K562 (cell line): ENCODE data around the gene SIRT7. TPM values are rescaled to one million over a fixed set of nuclear protein-coding genes. Genes with fewer than 3 reads are reported as not detected.

Source experiments
- ATAC-seq: fragments of 200-7000 bp; cut with Tn5 transposase; 3 replicates; pipeline ENCODE4 v1.9.1; 2020; ENCODE audit warnings: moderate library complexity
- BruUV-seq: library from RNA; stranded (reverse); fragments of 400-500 nt; replicated peaks from 2 replicates; lab custom pipeline; 2021; lab: Mats Ljungman, UMichigan
- CTCF ChIA-PET: fragments of 300-600 bp; formaldehyde crosslinking; extraction: SDS; loops from one replicate; lab custom pipeline; 2021; ENCODE audit warnings: low intra/inter-chr PET ratio; lab: Yijun Ruan, JAX
- POLR2A ChIA-PET: fragments of 300-600, 350-650 bp; sonication (Branson Sonifier 250); formaldehyde crosslinking; extraction: SDS; loops from one replicate; lab custom pipeline; 2021; ENCODE audit warnings: antibody characterized with exemption, inconsistent platforms; lab: Yijun Ruan, JAX
- DNase-seq, 4 experiments: peaks; one replicate each; pipeline versions ENCODE4 v3.0.0 to v3.0.0-alpha.2; 2011 to 2018; ENCODE audit warnings: low spot score in 3 of 4, mixed read lengths in 3 of 4; ENCODE audit errors: extremely low read depth in 1 of 4
- FAIRE-seq: peaks from 2 replicates; lab custom pipeline; 2011; peaks lifted over from hg19 to GRCh38; lab: Jason Lieb, UNC
- H2AFZ ChIP-seq: 2 replicates; pipeline ENCODE4 v1.6.0; 2011; ENCODE audit warnings: low read depth, low read length, control low read depth, inconsistent platforms
- H3K27ac ChIP-seq: fragments of 200-600 bp; 3 replicates; pipeline ENCODE4 v1.8.0; 2011; ENCODE audit warnings: low read depth, mild to moderate bottlenecking, control low read depth, inconsistent platforms, low read length, moderate library complexity, mixed read lengths; ENCODE audit errors: extremely low read depth
- H3K27me3 ChIP-seq, 2 experiments: fragments of 300-600 bp in 1 of 2; 2 replicates in 1 of 2; 3 replicates in 1 of 2; pipeline versions ENCODE4 v1.6.0 to v1.8.0; 2011; ENCODE audit warnings: inconsistent platforms in 2 of 2, low read length in 2 of 2, mild to moderate bottlenecking in 1 of 2, mixed read lengths in 1 of 2, moderate library complexity in 1 of 2; ENCODE audit not compliant: control insufficient read depth in 2 of 2, insufficient read depth in 2 of 2
- H3K36me3 ChIP-seq: fragments of 300-600 bp; 3 replicates; pipeline ENCODE4 v1.8.0; 2011; ENCODE audit warnings: mild to moderate bottlenecking, low read length, inconsistent platforms; ENCODE audit not compliant: control insufficient read depth, insufficient read depth
- H3K4me1 ChIP-seq, 2 experiments: fragments of 200-600 bp in 1 of 2; replicated peaks in 1 of 2; 2 replicates in 1 of 2; 3 replicates in 1 of 2; pipeline versions ENCODE4 v1.5.1 to v1.8.0; 2011; ENCODE audit warnings: inconsistent platforms in 2 of 2, low read length in 2 of 2, mild to moderate bottlenecking in 1 of 2, mixed read lengths in 1 of 2, moderate library complexity in 1 of 2; ENCODE audit not compliant: control insufficient read depth in 2 of 2, insufficient read depth in 2 of 2
- H3K4me2 ChIP-seq: 2 replicates; pipeline ENCODE4 v1.6.1; 2011; ENCODE audit warnings: low read length, control low read depth, inconsistent platforms, mixed read lengths; ENCODE audit not compliant: insufficient read depth
- H3K4me3 ChIP-seq: fragments of 200-600 bp; sonication (generic), shearing (Covaris generic); 2 replicates; pipeline ENCODE4 v1.5.1; 2016; ENCODE audit warnings: control low read depth, inconsistent platforms
- H3K79me2 ChIP-seq: fragments of 200-600 bp; 3 replicates; pipeline ENCODE4 v1.8.0; 2011; ENCODE audit warnings: low read length, inconsistent platforms; ENCODE audit not compliant: control insufficient read depth, insufficient read depth
- H3K9ac ChIP-seq, 2 experiments: 2 replicates each; pipeline versions ENCODE4 v1.6.0 to v1.6.1; 2011; ENCODE audit warnings: low read depth in 2 of 2, low read length in 2 of 2, control low read depth in 1 of 2, inconsistent platforms in 1 of 2, mild to moderate bottlenecking in 1 of 2, mixed read lengths in 1 of 2; ENCODE audit not compliant: insufficient read depth in 1 of 2
- H3K9me1 ChIP-seq: one replicate; pipeline ENCODE4 v1.6.0; 2011; ENCODE audit warnings: inconsistent platforms, mild to moderate bottlenecking, low read length, moderate library complexity; ENCODE audit not compliant: control insufficient read depth, insufficient read depth
- H3K9me3 ChIP-seq: replicated peaks from 2 replicates; pipeline ENCODE4 v1.5.1; 2011; ENCODE audit warnings: low read depth, low read length, inconsistent platforms; ENCODE audit not compliant: control insufficient read depth, insufficient read depth
- H4K20me1 ChIP-seq: replicated peaks from 2 replicates; pipeline ENCODE4 v1.6.1; 2011; ENCODE audit warnings: low read length, inconsistent platforms, mixed read lengths; ENCODE audit not compliant: control insufficient read depth, insufficient read depth
- ARID1B ChIP-seq: fragments of 450-650 bp; IDR thresholded peaks from 2 replicates; pipeline ENCODE4 v1.6.1; 2016; ENCODE audit warnings: antibody characterized with exemption, mild to moderate bottlenecking, inconsistent platforms
- BHLHE40 ChIP-seq: IDR thresholded peaks from 2 replicates; pipeline ENCODE4 v1.6.1; 2011; ENCODE audit warnings: low read length, improper control_type of control experiment
- FOXJ3 ChIP-seq: sonication (generic); formaldehyde crosslinking; IDR thresholded peaks from 2 replicates; pipeline ENCODE4 v1.4.0; 2020; ENCODE audit warnings: mild to moderate bottlenecking, missing genetic modification reagents
- ILK ChIP-seq: fragments of 450-650 bp; IDR thresholded peaks from 2 replicates; pipeline ENCODE4 v1.6.1; 2016; ENCODE audit warnings: missing genetic modification characterization, low read depth, mild to moderate bottlenecking, missing compliant biosample characterization, moderate library complexity, borderline replicate concordance
- NFATC3 ChIP-seq: fragments of 450-650 bp; IDR thresholded peaks from 2 replicates; pipeline ENCODE4 v1.6.1; 2017; ENCODE audit warnings: mild to moderate bottlenecking
- PHB ChIP-seq: fragments of 250-450 bp; sonication (Bioruptor Pico); IDR thresholded peaks from 2 replicates; pipeline ENCODE4 v1.5.0; 2021
- POLR2G ChIP-seq: fragments of 200-400 bp; formaldehyde crosslinking; IDR thresholded peaks from 2 replicates; pipeline ENCODE4 v1.6.1; 2017; ENCODE audit warnings: low read depth, mild to moderate bottlenecking, antibody characterized with exemption, low read length, moderate library complexity
- RNF2 ChIP-seq: sonication (generic); IDR thresholded peaks from 2 replicates; pipeline ENCODE4 v1.6.1; 2016
- SMARCC2 ChIP-seq: fragments of 450-650 bp; IDR thresholded peaks from 2 replicates; pipeline ENCODE4 v1.6.1; 2017; ENCODE audit warnings: antibody characterized with exemption, moderate library complexity, mild to moderate bottlenecking, low read depth
- ZNF12 ChIP-seq: sonication (generic); formaldehyde crosslinking; IDR thresholded peaks from 2 replicates; pipeline ENCODE4 v1.4.0; 2020; ENCODE audit warnings: mild to moderate bottlenecking, missing genetic modification reagents
- ZNF311 ChIP-seq: fragments of 250-450 bp; sonication (Bioruptor Pico); IDR thresholded peaks from 2 replicates; pipeline ENCODE4 v1.4.0; 2020; ENCODE audit warnings: mild to moderate bottlenecking, moderate library complexity
- ZNF639 ChIP-seq, 2 experiments: fragments of 200-800 bp in 1 of 2; sonication (Bioruptor generic) in 1 of 2; sonication (generic) in 1 of 2; formaldehyde crosslinking in 1 of 2; IDR thresholded peaks in 1 of 2; conservative IDR thresholded peaks in 1 of 2; 2 replicates each; pipeline versions ENCODE4 v1.5.0 to v1.6.1; 2016 to 2020; ENCODE audit warnings: missing compliant biosample characterization in 1 of 2, missing genetic modification characterization in 1 of 2, missing genetic modification reagents in 1 of 2
- WGBS: fragments of 100-300 bp; shearing (Covaris generic); methylation state at CpG from one replicate; pipeline ENCODE4 v1.1.6; 2016; ENCODE audit warnings: low coverage, mixed read lengths; ENCODE audit not compliant: insufficient coverage; ENCODE audit errors: missing lambda C conversion rate; 5-methylcytosine and 5-hydroxymethylcytosine counted together
- in situ Hi-C: fragments of 300-500 bp; cut with MboI; formaldehyde crosslinking; loops from 4 replicates; pipeline ENCODE4 v1.15.0; 2018; ENCODE audit warnings: inconsistent platforms, mixed read lengths
- intact Hi-C: fragments of 100-400 bp; cut with micrococcal nuclease; formaldehyde crosslinking; loops from 2 replicates; pipeline ENCODE4 v1.14.2; 2022
- polyA plus RNA-seq, 8 experiments: library from polyadenylated mRNA; depleted of rRNA in 4 of 8; stranded (reverse) in 5 of 8; unstranded in 3 of 8; fragments of >200 nt; fragmentation: Nextera tagmentation in 2 of 8; fragmentation: Illumina TruSeq in 1 of 8; extraction: Ambion mirVana in 2 of 8; extraction: Trizol in 1 of 8; gene quantifications; 2 replicates each; pipeline versions ENCODE4 v1.2.1 to v1.2.3, GENCODE V29; 2011 to 2014; ENCODE audit warnings: inconsistent platforms in 1 of 8, missing spikeins in 1 of 8
- total RNA-seq, 7 experiments: library from RNA; depleted of rRNA in 6 of 7; stranded (reverse); fragments of >200 nt in 6 of 7; fragmentation: Illumina TruSeq in 2 of 7; extraction: Trizol in 2 of 7; gene quantifications; 2 replicates each; pipeline versions ENCODE4 v1.2.1 to v1.2.3, GENCODE V29; 2011 to 2021; ENCODE audit warnings: low replicate concordance in 1 of 7
- TF ChIP-seq, protein P1 (sequence below): fragments of 450-650 bp; IDR thresholded peaks from 2 replicates; pipeline ENCODE4 v1.6.1; 2016; ENCODE audit warnings: missing biosample characterization, missing genetic modification characterization
- TF ChIP-seq, protein P2 (sequence below): fragments of 450-650 bp; IDR thresholded peaks from 2 replicates; pipeline ENCODE4 v1.6.1; 2016; ENCODE audit warnings: antibody characterized with exemption

The SIRT7 gene
- total and polyA plus RNA-seq, 9 of the 15 experiments (the other 6 are each of a cell fraction or from before 2014, with no cell fraction given) = 1.6 to 54.8 (median 20.3) TPM

GRCh38 chr17:81958633-81959342, 40.8 kb upstream of the SIRT7 start (continued):
- TF ChIP-seq, protein P1, sequence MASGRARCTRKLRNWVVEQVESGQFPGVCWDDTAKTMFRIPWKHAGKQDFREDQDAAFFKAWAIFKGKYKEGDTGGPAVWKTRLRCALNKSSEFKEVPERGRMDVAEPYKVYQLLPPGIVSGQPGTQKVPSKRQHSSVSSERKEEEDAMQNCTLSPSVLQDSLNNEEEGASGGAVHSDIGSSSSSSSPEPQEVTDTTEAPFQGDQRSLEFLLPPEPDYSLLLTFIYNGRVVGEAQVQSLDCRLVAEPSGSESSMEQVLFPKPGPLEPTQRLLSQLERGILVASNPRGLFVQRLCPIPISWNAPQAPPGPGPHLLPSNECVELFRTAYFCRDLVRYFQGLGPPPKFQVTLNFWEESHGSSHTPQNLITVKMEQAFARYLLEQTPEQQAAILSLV (tag) = no peak

GRCh38 chr17:81957691-81958432, 39.9 kb upstream of the SIRT7 start:
- BruUV-seq = no TSS peak
- Histone ChIP-seq H3K4me3 (no peak overlapping the region), H3K36me3 (peaks cover 19% of the 10 kb centered on the region; the same call in 2 of the 3 replicates), H3K9ac (peak overlapping the region; percentile 82 to 92; a peak in 3 of 4 replicates), H4K20me1 (no peaks in the 10 kb centered on the region), H2AFZ (no peak overlapping the region), H3K4me2 (peak overlapping the region; percentile 85; the same call in 1 of the 2 replicates), H3K79me2 (peaks cover 20% of the 10 kb centered on the region), H3K27ac (no peak overlapping the region), H3K9me1 (no peaks in the 10 kb centered on the region), H3K27me3 (no peaks in the 10 kb centered on the region), H3K4me1 (peaks cover 7 to 71% of the 10 kb centered on the region in 2 experiments; a peak in 4 of 5 replicates), H3K9me3 (no peaks in the 10 kb centered on the region)
- WGBS = 89% methylated on average over 17 of the region's 19 CpGs
- ChIA-PET CTCF (interaction anchor here (2.4 to 5.2 kb wide), 2 partner anchors 62 to 196 kb away, joined by 20 to 103 read pairs; partner anchors contain the start of genes CENPX and LRRC45), POLR2A (interaction anchor here (0.6 to 0.9 kb wide), 2 partner anchors 29 to 78 kb away, joined by 3 read pairs; no protein-coding TSS in a partner anchor)
- DNase-seq (no peak), ATAC-seq (no peak), FAIRE-seq (no peak)
- intact Hi-C loops (loop anchor here (10.0 kb wide), 1 partner anchor 197 kb away; no protein-coding TSS in a partner anchor), in situ Hi-C loops (no loop called here)
- TF ChIP-seq, protein P2, sequence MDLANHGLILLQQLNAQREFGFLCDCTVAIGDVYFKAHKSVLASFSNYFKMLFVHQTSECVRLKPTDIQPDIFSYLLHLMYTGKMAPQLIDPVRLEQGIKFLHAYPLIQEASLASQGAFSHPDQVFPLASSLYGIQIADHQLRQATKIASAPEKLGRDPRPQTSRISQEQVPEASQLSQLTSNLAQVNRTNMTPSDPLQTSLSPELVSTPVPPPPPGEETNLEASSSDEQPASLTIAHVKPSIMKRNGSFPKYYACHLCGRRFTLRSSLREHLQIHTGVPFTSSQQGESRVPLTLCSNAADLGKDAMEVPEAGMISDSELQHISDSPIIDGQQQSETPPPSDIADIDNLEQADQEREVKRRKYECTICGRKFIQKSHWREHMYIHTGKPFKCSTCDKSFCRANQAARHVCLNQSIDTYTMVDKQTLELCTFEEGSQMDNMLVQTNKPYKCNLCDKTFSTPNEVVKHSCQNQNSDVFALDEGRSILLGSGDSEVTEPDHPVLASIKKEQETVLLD = no peak
- TF ChIP-seq BHLHE40 (no peak), ZNF311 (CRISPR knock-in tag) (no peak), ARID1B (no peak), RNF2 (no peak), ZNF12 (CRISPR knock-in tag) (no peak), ZNF639 (CRISPR knock-in tag; conservative IDR thresholded peaks at IDR 0.05 in 1 of 2, IDR thresholded peaks at IDR 0.05 in 1 of 2) (no peak), ILK (no peak), FOXJ3 (no peak), NFATC3 (no peak), PHB (CRISPR knock-in tag) (no peak), SMARCC2 (no peak), POLR2G (no peak)
